HepG2 (cell line): Measurements from ENCODE around the gene CHFR. TPM values are rescaled to one million over a fixed set of nuclear protein-coding genes. Genes with fewer than 3 reads are reported as not detected.

ENCODE experiments used
- ATAC-seq: fragments of 200-7000 bp; cut with Tn5 transposase; 3 replicates; pipeline ENCODE4 v1.9.1; 2020; ENCODE audit warnings: mild to moderate bottlenecking, moderate library complexity
- BruUV-seq: library from RNA; stranded (reverse); fragments of 400-500 nt; replicated peaks from 2 replicates; lab custom pipeline; 2021; lab: Mats Ljungman, UMichigan
- CTCF ChIA-PET: fragments of 300-600 bp; formaldehyde crosslinking; extraction: SDS; loops from one replicate; lab custom pipeline; 2021; ENCODE audit warnings: low total read pairs, inconsistent platforms, low intra/inter-chr PET ratio; lab: Yijun Ruan, JAX
- POLR2A ChIA-PET: fragments of 350-600 bp; sonication (Branson Sonifier 250); formaldehyde crosslinking; loops from one replicate; lab custom pipeline; 2020; ENCODE audit warnings: antibody characterized with exemption, inconsistent platforms; lab: Yijun Ruan, JAX
- DNase-seq: peaks from one replicate; pipeline ENCODE4 v3.0.0-alpha.2; 2015; ENCODE audit warnings: low spot score
- FAIRE-seq: peaks from 3 replicates; lab custom pipeline; 2011; peaks lifted over from hg19 to GRCh38; lab: Jason Lieb, UNC
- H2AFZ ChIP-seq: one replicate; pipeline ENCODE4 v1.6.1; 2011; ENCODE audit warnings: low read length, inconsistent platforms
- H3K27ac ChIP-seq: fragments of 300-600 bp; 3 replicates; pipeline ENCODE4 v1.8.0; 2011; ENCODE audit warnings: mixed run types, mild to moderate bottlenecking, mixed read lengths, low read length, inconsistent platforms; ENCODE audit not compliant: insufficient read depth; ENCODE audit errors: extremely low read length
- H3K27me3 ChIP-seq, 2 experiments: fragments of 200-600 bp in 1 of 2; 2 replicates in 1 of 2; 3 replicates in 1 of 2; pipeline versions ENCODE4 v1.6.0 to v1.8.0; 2011; ENCODE audit warnings: low read length in 2 of 2, mild to moderate bottlenecking in 2 of 2, moderate library complexity in 2 of 2, inconsistent platforms in 1 of 2; ENCODE audit not compliant: insufficient read depth in 2 of 2, control insufficient read depth in 1 of 2
- H3K36me3 ChIP-seq, 2 experiments: fragments of 200-600 bp in 1 of 2; replicated peaks in 1 of 2; 2 replicates in 1 of 2; 3 replicates in 1 of 2; pipeline versions ENCODE4 v1.5.1 to v1.8.0; 2011; ENCODE audit warnings: low read length in 2 of 2, inconsistent platforms in 1 of 2; ENCODE audit not compliant: insufficient read depth in 2 of 2, control insufficient read depth in 1 of 2
- H3K4me1 ChIP-seq: 2 replicates; pipeline ENCODE4 v1.5.1; 2012; ENCODE audit warnings: low read length, inconsistent platforms; ENCODE audit not compliant: insufficient read depth
- H3K4me2 ChIP-seq: 2 replicates; pipeline ENCODE4 v1.6.0; 2011; ENCODE audit warnings: low read depth, low read length, inconsistent platforms
- H3K4me3 ChIP-seq, 3 experiments: fragments of 200-600 bp in 1 of 3; sonication (generic), shearing (Covaris generic) in 1 of 3; replicated peaks in 1 of 3; 2 replicates each; pipeline ENCODE4 v1.5.1; 2011 to 2016; ENCODE audit warnings: low read length in 3 of 3, inconsistent platforms in 2 of 3, low read depth in 2 of 3, mild to moderate bottlenecking in 2 of 3, control low read depth in 1 of 3, mixed read lengths in 1 of 3; ENCODE audit not compliant: insufficient read depth in 1 of 3
- H3K79me2 ChIP-seq: one replicate; pipeline ENCODE4 v1.6.1; 2011; ENCODE audit warnings: low read length, inconsistent platforms; ENCODE audit not compliant: insufficient read depth
- H3K9ac ChIP-seq: 2 replicates; pipeline ENCODE4 v1.6.0; 2011; ENCODE audit warnings: mild to moderate bottlenecking, low read depth, low read length, inconsistent platforms; ENCODE audit not compliant: insufficient read depth
- H3K9me3 ChIP-seq: 2 replicates; pipeline ENCODE4 v1.5.1; 2012; ENCODE audit warnings: mild to moderate bottlenecking, low read length
- H4K20me1 ChIP-seq: 2 replicates; pipeline ENCODE4 v1.6.0; 2011; ENCODE audit warnings: inconsistent platforms, mild to moderate bottlenecking, low read length, moderate library complexity; ENCODE audit not compliant: insufficient read depth
- CENPBD1 ChIP-seq: sonication (generic); formaldehyde crosslinking; IDR thresholded peaks from 2 replicates; pipeline ENCODE4 v1.8.0; 2022; ENCODE audit warnings: missing genetic modification reagents, low read depth, mild to moderate bottlenecking, borderline replicate concordance
- DPF2 ChIP-seq: sonication (generic); formaldehyde crosslinking; IDR thresholded peaks from 2 replicates; pipeline ENCODE4 v1.4.0; 2020; ENCODE audit warnings: mild to moderate bottlenecking, low read depth, missing genetic modification reagents, borderline replicate concordance
- HES4 ChIP-seq: sonication (generic); formaldehyde crosslinking; IDR thresholded peaks from 2 replicates; pipeline ENCODE4 v1.9.0; 2021; ENCODE audit warnings: mild to moderate bottlenecking, missing genetic modification reagents, borderline replicate concordance
- IRF2 ChIP-seq: IDR thresholded peaks from 2 replicates; pipeline ENCODE4 v1.6.1; 2018; ENCODE audit warnings: missing genetic modification reagents, missing compliant biosample characterization
- ZNF18 ChIP-seq: sonication (generic); formaldehyde crosslinking; IDR thresholded peaks from 2 replicates; pipeline ENCODE4 v1.8.0; 2022; ENCODE audit warnings: mild to moderate bottlenecking, missing genetic modification reagents; ENCODE audit not compliant: insufficient replicate concordance
- ZNF33A ChIP-seq: sonication (generic); formaldehyde crosslinking; IDR thresholded peaks from 2 replicates; pipeline ENCODE4 v1.5.1; 2020; ENCODE audit warnings: missing genetic modification reagents, mild to moderate bottlenecking, moderate library complexity, borderline replicate concordance
- ZNF576 ChIP-seq: sonication (generic); formaldehyde crosslinking; IDR thresholded peaks from 2 replicates; pipeline ENCODE4 v1.4.0; 2020; ENCODE audit warnings: mild to moderate bottlenecking, missing genetic modification reagents
- ZNF737 ChIP-seq: sonication (generic); formaldehyde crosslinking; IDR thresholded peaks from 2 replicates; pipeline ENCODE4 v1.5.0; 2020; ENCODE audit warnings: missing genetic modification reagents, mild to moderate bottlenecking, borderline replicate concordance
- WGBS: methylation state at CpG from one replicate; pipeline ENCODE4 v1.1.6; 2017; ENCODE audit warnings: low lambda C conversion rate; 5-methylcytosine and 5-hydroxymethylcytosine counted together
- in situ Hi-C: cut with HindIII; loops from 2 replicates; pipeline ENCODE4 v1.10.0; 2017; ENCODE audit warnings: low pct_unique_long_range_greater_than_20kb; ENCODE audit not compliant: extremely low pct_ligation_motif_present
- intact Hi-C: fragments of 100-400 bp; cut with micrococcal nuclease; formaldehyde crosslinking; loops from one replicate; pipeline ENCODE4 v1.10.0; 2022; ENCODE audit not compliant: unreplicated experiment
- polyA plus RNA-seq, 8 experiments: library from polyadenylated mRNA; depleted of rRNA in 3 of 8; stranded (reverse) in 7 of 8; unstranded in 1 of 8; fragments of >200 nt; fragmentation: Illumina TruSeq in 4 of 8; extraction: Trizol in 4 of 8; gene quantifications; 2 replicates each; pipeline versions ENCODE4 v1.2.1 to v1.2.3, GENCODE V29; 2011 to 2016; ENCODE audit warnings: low read depth in 4 of 8, missing spikeins in 1 of 8, mixed read lengths in 1 of 8; ENCODE audit not compliant: insufficient read depth in 1 of 8
- total RNA-seq, 5 experiments: library from RNA; depleted of rRNA; stranded (reverse); fragments of >200 nt; fragmentation: Illumina TruSeq; extraction: Trizol; gene quantifications; 2 replicates each; pipeline ENCODE4 v1.2.3, GENCODE V29; 2016; ENCODE audit warnings: low read depth in 1 of 5

CHFR gene
- total and polyA plus RNA-seq, 2 of the 13 experiments (the other 11 are each of a cell fraction or from before 2014, with no cell fraction given): 21.4 to 21.5 TPM

- no peak overlapping the region for H3K27ac ChIP-seq
- H3K4me1 ChIP-seq: no peaks in the 10 kb centered on the region
- no TSS peak for BruUV-seq
- DNase-seq (no peak), ATAC-seq (no peak), FAIRE-seq (no peak)
- H3K4me2 ChIP-seq: no peak overlapping the region
- H3K36me3 ChIP-seq: no peaks in the 10 kb centered on the region
- no peak overlapping the region for H2AFZ ChIP-seq
- WGBS: 79% methylated on average over 20 of the region's 22 CpGs
- POLR2A ChIA-PET: no interaction called here
- H3K4me3 ChIP-seq: no peak overlapping the region
- in situ Hi-C loops (no loop called here), intact Hi-C loops (no loop called here)
- TF ChIP-seq IRF2 (CRISPR knock-in tag) (no peak), ZNF737 (CRISPR knock-in tag) (no peak), CENPBD1 (CRISPR knock-in tag) (no peak), ZNF576 (CRISPR knock-in tag) (no peak), ZNF18 (CRISPR knock-in tag) (no peak), ZNF33A (no peak), HES4 (CRISPR knock-in tag) (no peak), DPF2 (CRISPR knock-in tag) (no peak)
- CTCF ChIA-PET: no interaction called here
- H3K79me2 ChIP-seq: no peaks in the 10 kb centered on the region
- no peaks in the 10 kb centered on the region for H4K20me1 ChIP-seq
- no peaks in the 10 kb centered on the region for H3K27me3 ChIP-seq
- peaks cover 74% of the 10 kb centered on the region for H3K9me3 ChIP-seq
- no peak overlapping the region for H3K9ac ChIP-seq
Measured at GRCh38 chr12:132909030-132909368, 21.6 kb upstream of the CHFR start.
